SK-N-MC (cell line): ENCODE results near the gene VCX.

Experiments
- DNase-seq: peaks from one replicate; pipeline ENCODE4 v3.0.0-alpha.2; 2011; ENCODE audit warnings: low read depth, low spot score
- H3K27ac ChIP-seq: fragments of 200-600 bp; sonication (generic); 2 replicates; pipeline ENCODE4 v1.5.1; 2016; ENCODE audit warnings: mixed run types
- H3K36me3 ChIP-seq: fragments of 200-600 bp; sonication (generic); 2 replicates; pipeline ENCODE4 v1.6.1; 2017; ENCODE audit warnings: antibody characterized with exemption, low read length, mixed read lengths; ENCODE audit not compliant: insufficient read depth
- H3K4me3 ChIP-seq: fragments of 200-600 bp; sonication (generic); 2 replicates; pipeline ENCODE4 v1.5.1; 2016
- H3K9ac ChIP-seq: fragments of 200-600 bp; sonication (generic); 2 replicates; pipeline ENCODE4 v1.8.0; 2017; ENCODE audit warnings: mixed run types, mixed read lengths; ENCODE audit not compliant: insufficient read length
- H3K9me3 ChIP-seq: fragments of 200-600 bp; sonication (generic); 2 replicates; pipeline ENCODE4 v1.6.1; 2017; ENCODE audit warnings: low read depth, mild to moderate bottlenecking, antibody characterized with exemption, low read length, moderate library complexity, mixed read lengths
- EZH2 ChIP-seq: fragments of 200-600 bp; sonication (generic); IDR thresholded peaks from one replicate; pipeline ENCODE4 v1.6.1; 2017; ENCODE audit warnings: antibody characterized with exemption
- FOXP2 ChIP-seq: optimal IDR thresholded peaks from 2 replicates; pipeline ENCODE3; 2011; ENCODE audit warnings: mild to moderate bottlenecking, moderate library complexity; ENCODE audit not compliant: insufficient read depth; ENCODE audit errors: extremely low read length, control extremely low read depth
- POLR2AphosphoS5 ChIP-seq: IDR thresholded peaks from 2 replicates; pipeline ENCODE4 v1.6.1; 2012; ENCODE audit warnings: mild to moderate bottlenecking, low read depth, low read length, borderline replicate concordance

Gene VCX

GRCh38 chrX:7889135-7889534 is 46.2 kb downstream of the VCX start:
- H3K27ac ChIP-seq = no peak overlapping the region
- TF ChIP-seq POLR2AphosphoS5 (no peak), FOXP2 (no peak), EZH2 (no peak)
- H3K9me3 ChIP-seq = no peaks in the 10 kb centered on the region
- no peak for DNase-seq
- no peak overlapping the region for H3K4me3 ChIP-seq
- H3K36me3 ChIP-seq = no peaks in the 10 kb centered on the region
- no peak overlapping the region for H3K9ac ChIP-seq

GRCh38 chrX:7889680-7890079 is 46.7 kb downstream of the VCX start:
- Histone ChIP-seq H3K9ac (no peak overlapping the region), H3K36me3 (no peaks in the 10 kb centered on the region), H3K9me3 (no peaks in the 10 kb centered on the region), H3K4me3 (no peak overlapping the region), H3K27ac (no peak overlapping the region)
- TF ChIP-seq FOXP2 = no peak
- TF ChIP-seq POLR2AphosphoS5 = no peak
- TF ChIP-seq EZH2 = no peak
- no peak for DNase-seq

GRCh38 chrX:7891928-7892327 is 49.0 kb downstream of the VCX start:
- Histone ChIP-seq H3K36me3 (no peaks in the 10 kb centered on the region), H3K4me3 (no peak overlapping the region), H3K9ac (no peak overlapping the region), H3K27ac (no peak overlapping the region), H3K9me3 (no peaks in the 10 kb centered on the region)
- no peak for TF ChIP-seq EZH2
- TF ChIP-seq POLR2AphosphoS5 = no peak
- no peak for TF ChIP-seq FOXP2
- no peak for DNase-seq
